HFF-Myc (cell line): ENCODE data around the gene PDE9A.
"Not testable (repeated sequence)": the region's sequence is repeated elsewhere in the genome, so short reads cannot be mapped to it uniquely, and the experiment has no call there.

ENCODE experiments used
- DNase-seq: peaks from one replicate; pipeline ENCODE4 v3.0.0-alpha.2; 2011; ENCODE audit warnings: low read depth; ENCODE audit errors: extremely low read depth
- H3K4me3 ChIP-seq: replicated peaks from 2 replicates; pipeline ENCODE4 v1.5.1; 2011; ENCODE audit warnings: low read depth, mild to moderate bottlenecking, control low read depth, low read length
- TF ChIP-seq, protein P1 (sequence below): IDR thresholded peaks from 2 replicates; pipeline ENCODE4 v1.5.1; 2012; ENCODE audit warnings: mild to moderate bottlenecking, low read depth, low read length, control low read depth; ENCODE audit errors: missing control alignments

The PDE9A gene

DNA sequence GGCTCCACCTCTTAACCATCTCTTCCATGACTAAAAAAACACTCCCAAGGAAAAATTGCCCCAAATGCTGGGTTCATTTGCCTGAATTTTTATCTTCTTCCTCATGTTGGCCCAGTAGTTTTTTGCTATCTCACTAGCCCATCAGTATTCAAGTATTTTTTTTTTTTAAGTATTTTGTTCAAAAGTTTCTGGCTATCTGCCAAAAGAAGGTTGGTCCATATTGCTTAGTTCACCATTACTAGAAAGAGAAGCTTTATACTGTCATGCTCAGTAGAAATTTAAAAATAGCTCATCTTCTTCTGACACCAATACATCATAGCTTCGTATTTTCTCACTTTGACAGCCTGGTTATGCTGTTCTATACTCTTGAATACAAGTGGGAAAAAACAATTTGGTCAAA is 41.0 kb upstream of the PDE9A start:
- no peak for DNase-seq
- H3K4me3 ChIP-seq = no peak overlapping the region
- TF ChIP-seq, protein P1, sequence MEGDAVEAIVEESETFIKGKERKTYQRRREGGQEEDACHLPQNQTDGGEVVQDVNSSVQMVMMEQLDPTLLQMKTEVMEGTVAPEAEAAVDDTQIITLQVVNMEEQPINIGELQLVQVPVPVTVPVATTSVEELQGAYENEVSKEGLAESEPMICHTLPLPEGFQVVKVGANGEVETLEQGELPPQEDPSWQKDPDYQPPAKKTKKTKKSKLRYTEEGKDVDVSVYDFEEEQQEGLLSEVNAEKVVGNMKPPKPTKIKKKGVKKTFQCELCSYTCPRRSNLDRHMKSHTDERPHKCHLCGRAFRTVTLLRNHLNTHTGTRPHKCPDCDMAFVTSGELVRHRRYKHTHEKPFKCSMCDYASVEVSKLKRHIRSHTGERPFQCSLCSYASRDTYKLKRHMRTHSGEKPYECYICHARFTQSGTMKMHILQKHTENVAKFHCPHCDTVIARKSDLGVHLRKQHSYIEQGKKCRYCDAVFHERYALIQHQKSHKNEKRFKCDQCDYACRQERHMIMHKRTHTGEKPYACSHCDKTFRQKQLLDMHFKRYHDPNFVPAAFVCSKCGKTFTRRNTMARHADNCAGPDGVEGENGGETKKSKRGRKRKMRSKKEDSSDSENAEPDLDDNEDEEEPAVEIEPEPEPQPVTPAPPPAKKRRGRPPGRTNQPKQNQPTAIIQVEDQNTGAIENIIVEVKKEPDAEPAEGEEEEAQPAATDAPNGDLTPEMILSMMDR = no peak

DNA sequence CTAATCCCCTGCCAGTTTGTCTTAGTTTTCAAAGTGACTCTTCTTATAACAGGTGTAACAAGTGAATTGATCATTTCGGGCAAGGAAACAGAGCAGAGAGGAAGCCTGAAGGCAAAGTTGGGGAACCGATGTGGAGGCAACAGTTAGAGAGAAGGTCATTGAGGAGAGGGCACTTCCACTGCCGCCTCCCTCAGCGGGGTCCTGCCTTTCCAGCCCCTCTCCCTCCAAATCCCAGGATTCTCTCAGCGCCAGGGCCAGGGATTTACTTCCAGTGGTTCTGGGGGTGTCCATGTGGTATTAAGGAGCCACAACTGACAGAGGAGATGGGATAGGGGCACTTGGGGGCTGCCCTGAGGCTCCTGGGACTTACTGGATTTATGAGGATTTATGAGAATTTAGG is 39.7 kb upstream of the PDE9A start:
- no peak overlapping the region for H3K4me3 ChIP-seq
- DNase-seq = no peak
- TF ChIP-seq, protein P1 = no peak

DNA sequence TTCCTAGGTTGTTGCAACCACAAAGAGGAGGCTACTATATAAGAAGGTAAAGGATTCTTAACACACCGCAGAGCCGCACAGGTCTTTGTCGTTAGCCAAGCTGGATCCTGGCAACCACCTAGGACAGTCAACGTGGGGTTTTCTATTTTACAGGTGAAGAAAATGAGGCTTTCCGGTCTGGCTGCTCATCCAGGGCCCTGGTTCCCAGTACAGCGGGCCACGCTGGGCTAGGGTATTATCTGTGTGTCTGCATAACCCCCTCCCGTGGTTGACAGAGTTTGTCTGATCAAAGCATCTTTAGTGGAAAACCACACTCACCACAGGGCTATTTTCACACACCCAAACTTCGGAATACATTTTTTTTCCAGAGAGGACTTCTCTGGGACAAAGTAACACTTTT is 39.0 kb upstream of the PDE9A start:
- no peak for DNase-seq
- no peak overlapping the region for H3K4me3 ChIP-seq
- TF ChIP-seq, protein P1 = no peak

DNA sequence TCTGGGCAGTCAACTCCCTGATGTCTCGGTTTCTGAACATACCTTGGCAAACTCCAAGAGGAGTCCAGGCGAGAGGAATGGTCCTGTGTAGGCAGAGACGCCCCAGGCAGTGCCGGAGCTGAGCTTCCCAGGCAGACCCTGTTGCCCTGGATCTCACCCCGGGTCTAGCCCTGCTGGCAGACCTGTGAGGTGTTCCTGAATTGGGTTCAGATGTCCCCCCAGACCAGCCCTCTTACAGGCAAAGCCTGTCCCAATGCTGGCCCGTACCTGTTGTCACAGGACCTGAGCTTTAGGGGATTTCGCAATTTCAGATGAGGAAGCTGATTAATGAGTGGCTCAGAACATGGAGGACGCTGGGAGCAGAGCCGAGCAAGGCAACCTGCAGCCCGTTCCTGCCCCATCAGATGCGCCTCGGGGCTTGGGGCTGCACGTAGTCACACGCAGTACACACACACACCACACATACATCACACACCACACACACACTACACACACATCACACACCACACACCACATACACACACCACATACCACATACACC is 38.5 kb upstream of the PDE9A start:
- no peak for DNase-seq
- TF ChIP-seq, protein P1 = no peak
- no peak overlapping the region for H3K4me3 ChIP-seq

DNA sequence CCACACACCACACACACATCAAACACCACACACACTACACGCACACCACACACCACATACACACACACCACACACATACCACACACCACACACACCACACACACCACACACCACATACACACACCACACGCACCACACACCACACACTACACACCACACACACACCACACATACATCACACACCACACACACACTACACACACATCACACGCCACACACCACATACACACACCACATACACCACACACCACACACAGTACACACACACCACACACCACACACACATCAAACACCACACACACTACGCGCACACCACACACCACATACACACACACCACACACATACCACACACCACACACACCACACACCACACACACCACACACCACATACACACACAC is 38.0 kb upstream of the PDE9A start:
- DNase-seq, H3K4me3 ChIP-seq: not testable (repeated sequence)

DNA sequence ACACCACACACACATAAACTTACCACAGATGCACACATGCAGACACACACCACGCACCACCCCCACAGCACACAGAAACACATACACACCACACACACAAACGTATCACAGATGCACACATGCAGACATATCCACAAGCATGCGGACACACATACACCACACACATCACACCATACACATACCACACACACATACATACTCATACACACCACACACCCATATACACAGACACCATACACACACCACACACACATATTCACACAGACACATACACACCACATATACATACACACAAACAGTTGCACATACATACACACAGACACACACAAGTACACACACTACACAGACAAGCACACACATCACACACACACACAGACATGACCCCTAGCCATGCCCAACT is 37.5 kb upstream of the PDE9A start:
- H3K4me3 ChIP-seq = no peak overlapping the region
- TF ChIP-seq, protein P1 = no peak
- no peak for DNase-seq

DNA sequence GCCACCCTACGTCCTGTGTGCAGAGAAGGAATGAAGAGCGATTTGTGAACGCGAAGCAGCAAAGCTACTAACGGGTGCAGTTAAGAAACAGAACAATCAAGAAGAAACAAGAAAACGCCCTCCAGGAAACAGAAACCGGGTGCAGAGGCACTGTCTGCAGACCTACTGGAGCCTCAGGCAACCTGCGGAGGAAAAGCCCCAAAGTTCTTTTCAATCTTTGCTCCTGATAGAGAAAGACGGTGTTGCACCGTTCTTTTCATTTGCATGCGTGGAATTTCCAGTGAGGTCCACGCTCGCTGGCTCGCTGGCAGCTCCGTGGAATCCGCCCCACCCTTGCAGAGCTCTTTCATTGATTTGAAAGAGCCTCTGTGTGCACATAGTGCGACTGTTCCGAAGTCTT is 37.0 kb upstream of the PDE9A start:
- no peak overlapping the region for H3K4me3 ChIP-seq
- TF ChIP-seq, protein P1 = no peak
- DNase-seq = no peak
